ENCODE measurements around the gene P4HTM.
"Not testable (repeated sequence)": the region's sequence is repeated elsewhere in the genome, so short reads cannot be mapped to it uniquely, and the experiment has no call there.

P4HTM gene

GRCh38 chr3:49007068-49007770 is 17.2 kb downstream of the P4HTM start, which contains the start of gene WDR6:
Gene WDR6, plus strand, starts transcription at chr3:49007391. Its CDS starts 41 bp downstream, at chr3:49007432.
- H3K4me3 ChIP-seq (ENCODE audit: low read depth, low read length) = peak within 1 kb of the TSS; percentile 84
- DNase-seq (ENCODE audit: low read depth) = peak; percentile 93
- in situ Hi-C loops (cut with HindIII; ENCODE audit: low sequenced_read_pairs) = no loop called here
- TF ChIP-seq CTCF (IDR thresholded peaks at IDR 0.05; ENCODE audit: low read depth, low read length, missing control alignments) = peak; percentile 37

GRCh38 chr3:49007771-49008528 is 17.9 kb downstream of the P4HTM start:
- in situ Hi-C loops (cut with HindIII; ENCODE audit: low sequenced_read_pairs) = no loop called here
- DNase-seq (ENCODE audit: low read depth) = no peak
- TF ChIP-seq CTCF (IDR thresholded peaks at IDR 0.05; ENCODE audit: low read depth, low read length, missing control alignments) = no peak
- peak overlapping the region; percentile 84 for H3K4me3 ChIP-seq (ENCODE audit: low read depth, low read length)

GRCh38 chr3:49008627-49009026 is 18.6 kb downstream of the P4HTM start:
- in situ Hi-C loops (cut with HindIII; ENCODE audit: low sequenced_read_pairs); DNase-seq (ENCODE audit: low read depth): not testable (repeated sequence)
- H3K4me3 ChIP-seq (ENCODE audit: low read depth, low read length) = peak overlapping the region; percentile 84

GRCh38 chr3:49009396-49009795 is 19.4 kb downstream of the P4HTM start:
- in situ Hi-C loops (cut with HindIII; ENCODE audit: low sequenced_read_pairs) = no loop called here

GRCh38 chr3:49012441-49013017 is 22.5 kb downstream of the P4HTM start:
- no peak for DNase-seq (ENCODE audit: low read depth)
- in situ Hi-C loops (cut with HindIII; ENCODE audit: low sequenced_read_pairs) = no loop called here
- no peak overlapping the region for H3K4me3 ChIP-seq (ENCODE audit: low read depth, low read length)
- TF ChIP-seq CTCF (IDR thresholded peaks at IDR 0.05; ENCODE audit: low read depth, low read length, missing control alignments) = no peak

More at GRCh38 chr3:49009396-49009795, 19.4 kb downstream of the P4HTM start:
- no peak for TF ChIP-seq CTCF (IDR thresholded peaks at IDR 0.05; ENCODE audit: low read depth, low read length, missing control alignments)
- DNase-seq (ENCODE audit: low read depth) = no peak
- H3K4me3 ChIP-seq (ENCODE audit: low read depth, low read length) = no peak overlapping the region

- H3K4me3 ChIP-seq (ENCODE audit: low read depth, low read length) = no peak overlapping the region
- in situ Hi-C loops (cut with HindIII; ENCODE audit: low sequenced_read_pairs) = no loop called here
- no peak for DNase-seq (ENCODE audit: low read depth)
- TF ChIP-seq CTCF (IDR thresholded peaks at IDR 0.05; ENCODE audit: low read depth, low read length, missing control alignments) = no peak
These were observed 23.2 kb downstream of the P4HTM start for GRCh38 chr3:49013113-49013737.
